Nucleus accumbens (tissue), 56 donors: ENCODE measurements around the gene PCSK5.

Experiments used
- DNase-seq, 56 donors: peaks; one replicate each; lab custom pipeline; 2025; lab: John Stamatoyannopoulos, UW

PCSK5 gene

DNA sequence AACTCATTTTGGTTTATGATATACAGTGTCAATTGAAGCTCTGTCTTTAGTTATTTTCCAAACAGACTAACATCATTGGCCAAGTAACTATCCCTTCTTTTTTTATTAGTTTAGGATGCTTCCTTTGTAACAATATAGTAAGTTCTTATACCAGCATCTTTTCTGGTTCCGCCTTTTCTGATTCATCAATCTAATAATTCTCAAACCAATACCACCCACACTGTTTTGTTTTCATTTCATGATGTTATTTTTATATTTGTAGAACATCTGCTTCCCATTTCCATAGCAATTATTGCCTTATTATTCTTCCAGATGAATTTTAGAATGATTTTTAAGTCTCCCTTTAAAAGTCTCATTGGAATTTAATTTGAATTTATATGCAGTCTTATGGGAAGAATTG, 285.7 kb downstream of the PCSK5 start:
- DNase-seq: no peak

DNA sequence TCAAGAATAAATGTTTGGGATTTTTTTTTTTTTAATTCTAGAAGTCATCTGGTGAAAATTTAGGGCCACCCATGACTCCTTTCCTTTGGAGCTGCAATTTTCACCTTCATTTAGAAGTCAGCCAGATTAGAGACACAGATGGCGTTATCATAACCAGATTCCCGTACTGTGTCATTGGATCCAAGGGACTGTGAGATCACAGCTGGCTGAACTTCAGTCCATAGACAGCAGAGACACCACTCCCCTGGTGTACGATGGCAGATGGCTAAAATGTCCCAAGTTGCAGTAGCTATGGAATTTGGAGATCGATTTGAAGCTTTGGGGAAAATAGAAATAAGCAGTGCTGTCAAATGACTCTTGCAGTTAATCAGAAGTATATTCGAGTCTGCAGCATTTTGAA, 287.5 kb downstream of the PCSK5 start:
- DNase-seq: no peak

DNA sequence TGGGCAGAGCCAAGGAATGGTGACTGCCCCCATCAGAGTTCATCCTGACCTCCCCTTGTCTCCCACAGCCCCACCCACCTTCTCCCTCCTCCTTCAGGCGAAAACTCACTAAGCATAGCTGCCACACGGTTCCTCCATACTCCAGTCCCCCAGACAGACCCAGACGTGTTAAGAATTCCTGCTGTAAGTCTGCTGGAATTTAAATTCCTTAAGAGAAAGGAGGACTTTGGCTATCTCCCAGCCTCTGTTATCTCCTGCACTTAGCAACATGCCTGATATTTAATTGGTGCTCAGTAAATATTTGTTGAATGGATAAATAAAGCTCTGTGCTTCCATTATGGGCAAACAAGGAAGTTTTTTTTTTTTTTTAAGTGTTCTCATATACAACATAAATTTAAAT, 290.1 kb downstream of the PCSK5 start:
- DNase-seq: no peak

DNA sequence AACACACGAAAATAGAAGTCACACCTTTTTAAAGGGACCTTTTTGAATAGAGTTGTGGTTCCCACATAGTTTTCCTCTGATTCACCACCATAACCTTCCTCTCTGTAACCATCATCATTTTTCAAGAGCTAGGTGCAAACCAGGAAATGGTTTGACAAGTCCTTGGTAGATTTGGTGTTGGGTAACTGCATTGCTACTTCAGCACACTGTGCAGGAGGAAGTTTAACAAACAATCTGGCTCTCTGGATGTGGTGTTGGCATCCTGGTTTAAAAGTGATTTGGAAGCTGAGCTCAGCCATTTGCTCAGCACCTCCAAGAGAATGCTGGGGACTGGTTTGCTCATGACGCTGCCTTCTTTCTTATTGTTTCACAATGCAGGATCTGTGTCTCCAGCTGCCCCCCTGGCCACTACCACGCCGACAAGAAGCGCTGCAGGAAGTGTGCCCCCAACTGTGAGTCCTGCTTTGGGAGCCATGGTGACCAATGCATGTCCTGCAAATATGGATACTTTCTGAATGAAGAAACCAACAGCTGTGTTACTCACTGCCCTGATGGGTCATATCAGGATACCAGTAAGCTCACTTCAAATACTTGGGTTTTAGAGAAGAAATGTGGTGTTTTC, 290.7 kb downstream of the PCSK5 start:
- DNase-seq: no peak

DNA sequence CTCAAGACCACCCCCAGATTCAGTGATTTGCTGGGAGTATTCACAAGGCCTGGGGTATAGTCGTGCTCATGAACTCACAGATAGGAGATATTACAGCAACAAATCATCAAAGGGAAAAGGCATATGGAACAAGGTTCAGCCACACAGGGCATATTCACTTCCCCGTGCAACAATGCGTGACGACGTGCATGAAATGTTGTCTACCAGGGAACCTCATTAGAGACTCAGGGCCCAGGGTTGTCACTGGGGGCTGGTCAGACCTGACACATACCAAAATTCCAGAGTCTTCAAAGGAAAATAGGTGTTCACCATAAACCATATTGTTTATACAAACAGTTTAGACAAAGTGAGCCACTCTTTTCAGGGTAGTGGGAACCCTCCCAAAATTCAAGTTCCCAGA, 291.3 kb downstream of the PCSK5 start:
- no peak for DNase-seq

DNA sequence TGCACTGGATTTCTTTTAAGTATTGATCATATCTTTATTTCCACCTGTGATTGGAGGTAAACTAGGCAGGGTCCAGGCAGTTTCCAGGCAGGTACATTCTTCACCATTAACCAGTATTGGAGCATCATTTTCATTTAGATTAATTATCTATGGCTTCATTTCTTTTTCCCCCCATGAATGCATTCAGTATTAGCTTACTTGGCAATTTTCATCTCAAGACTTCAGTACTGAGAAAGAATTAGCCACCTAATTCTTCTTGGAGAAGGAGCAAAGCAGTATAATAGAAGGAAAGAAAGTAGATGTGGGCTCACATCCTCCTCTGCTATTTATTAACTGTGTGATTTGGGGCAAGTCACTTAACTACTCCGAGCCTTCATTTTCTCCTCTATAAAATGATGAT, 295.0 kb downstream of the PCSK5 start:
- no peak for DNase-seq

DNA sequence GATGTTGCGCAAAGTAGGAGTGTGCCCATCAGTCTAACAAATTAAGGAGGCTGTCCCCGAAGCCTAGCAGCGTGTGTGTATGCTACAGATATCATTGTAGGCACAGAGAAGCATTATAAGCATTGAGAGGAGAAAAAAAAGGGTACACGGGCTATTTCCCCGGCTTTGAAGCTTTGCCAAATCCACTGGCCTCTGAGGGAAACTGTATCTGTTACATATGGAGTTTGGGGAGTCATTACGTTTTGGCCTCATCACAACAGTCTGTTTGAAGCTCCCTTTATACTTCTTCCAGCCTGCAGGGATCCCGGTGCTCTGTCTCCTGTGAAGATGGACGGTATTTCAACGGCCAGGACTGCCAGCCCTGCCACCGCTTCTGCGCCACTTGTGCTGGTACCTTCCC, 297.8 kb downstream of the PCSK5 start:
- DNase-seq: no peak

DNA sequence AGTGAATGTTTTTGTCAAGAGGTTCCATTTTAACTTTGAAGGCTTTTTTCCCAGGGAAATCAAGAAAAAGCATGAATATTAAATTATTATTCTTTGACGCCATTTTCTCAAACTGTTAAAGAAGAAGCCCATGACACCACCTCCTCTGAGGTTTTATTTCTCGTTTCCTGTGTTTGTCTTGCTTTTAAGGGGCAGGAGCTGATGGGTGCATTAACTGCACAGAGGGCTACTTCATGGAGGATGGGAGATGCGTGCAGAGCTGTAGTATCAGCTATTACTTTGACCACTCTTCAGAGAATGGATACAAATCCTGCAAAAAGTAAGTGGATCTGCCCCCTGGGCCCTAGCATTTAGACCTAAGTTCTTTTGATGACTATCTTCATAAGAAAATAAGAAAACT, 298.4 kb downstream of the PCSK5 start:
- DNase-seq: no peak

DNA sequence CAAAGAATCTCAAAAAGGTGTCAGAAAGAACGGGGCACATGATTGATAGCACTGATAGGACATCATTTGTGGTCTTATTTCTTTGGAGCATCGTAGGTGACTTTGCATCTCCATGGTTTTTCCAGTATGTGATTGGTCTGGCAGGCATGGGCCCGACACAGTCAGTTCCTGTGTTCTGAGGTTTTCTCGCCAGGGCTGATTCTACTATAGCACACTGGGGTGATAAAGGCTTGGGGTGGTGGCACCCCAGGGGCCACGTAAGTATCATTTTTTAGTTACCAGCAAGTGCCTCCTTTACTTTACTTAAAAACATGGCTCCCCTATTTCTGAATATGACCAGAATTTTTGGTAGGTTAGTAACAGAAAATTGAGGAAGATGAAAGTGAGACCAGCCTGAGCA, 301.0 kb downstream of the PCSK5 start:
- no peak for DNase-seq

DNA sequence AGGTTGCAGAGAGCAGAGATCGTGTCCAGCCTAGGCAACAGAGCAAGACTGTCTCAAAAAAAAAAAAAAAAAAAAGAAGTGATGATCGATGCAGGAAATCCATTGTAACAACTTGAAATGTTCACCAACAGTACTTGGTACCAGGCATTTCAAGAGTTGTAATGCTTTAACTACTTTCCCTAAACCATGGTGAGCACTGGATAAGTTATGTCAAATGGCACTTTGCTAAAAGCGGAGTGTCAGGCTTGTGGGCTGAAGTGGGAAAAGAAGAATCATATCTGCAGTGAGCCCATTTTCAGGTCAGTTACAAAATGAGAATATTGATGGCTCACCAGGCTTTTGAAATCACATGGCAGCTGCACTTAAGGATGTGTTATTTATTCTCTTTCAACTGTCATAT, 301.5 kb downstream of the PCSK5 start:
- DNase-seq: no peak

DNA sequence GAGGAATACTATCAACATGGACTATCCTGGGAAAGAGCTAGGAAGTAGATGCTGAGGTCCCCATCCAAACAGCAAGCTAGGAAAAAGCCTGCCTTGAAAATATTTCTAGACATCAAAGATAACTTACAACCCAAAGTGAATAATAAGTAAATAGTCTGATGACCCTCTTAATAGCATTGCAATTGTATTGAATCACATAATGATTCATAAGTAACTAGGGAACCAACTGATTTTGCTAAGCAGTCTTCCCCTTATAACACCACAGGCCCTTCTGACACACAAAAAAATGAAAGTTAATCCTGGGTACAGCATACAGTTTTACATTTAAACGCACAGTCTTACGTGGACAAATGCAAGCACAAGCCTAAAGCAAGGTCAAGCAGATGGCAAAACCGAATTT, 304.4 kb downstream of the PCSK5 start:
- no peak for DNase-seq

DNA sequence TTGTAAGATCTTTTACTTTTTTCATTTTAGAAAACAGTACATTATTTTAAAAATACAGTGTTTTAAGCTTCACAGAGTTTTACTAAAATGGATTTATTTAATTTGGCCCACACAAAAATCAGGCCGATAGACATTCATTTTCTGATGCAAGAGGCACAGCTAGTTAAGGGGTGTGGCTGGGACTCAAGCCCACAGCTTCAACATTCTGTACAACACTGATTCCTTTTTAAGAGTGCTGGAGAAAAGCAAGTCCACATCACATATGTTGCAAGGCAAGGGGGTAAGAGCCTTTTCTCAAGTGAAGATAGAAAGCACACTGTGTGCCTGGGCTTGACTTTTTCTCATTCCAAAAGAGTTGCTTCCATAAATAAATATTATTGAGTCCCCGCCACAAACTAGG, 307.9 kb downstream of the PCSK5 start:
- no peak for DNase-seq

DNA sequence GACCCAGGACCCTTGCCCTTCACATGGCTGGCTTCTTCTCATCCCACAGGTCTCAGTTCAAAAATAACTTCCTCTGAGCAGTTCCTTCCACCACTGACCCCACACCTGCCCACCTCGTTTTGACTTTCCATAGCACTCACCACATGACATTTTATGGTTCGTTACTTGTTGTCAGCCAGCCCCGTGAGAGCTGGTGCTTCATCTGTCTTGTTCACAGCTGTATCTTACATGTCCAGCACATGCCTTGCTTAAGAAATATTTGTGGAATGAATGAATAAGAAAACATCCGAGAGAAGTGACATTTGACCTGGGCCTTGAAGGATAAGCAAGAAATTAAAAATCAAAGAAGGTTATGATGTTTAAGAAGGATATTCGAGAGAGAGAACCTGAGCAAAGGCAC, 309.8 kb downstream of the PCSK5 start:
- no peak for DNase-seq

DNA sequence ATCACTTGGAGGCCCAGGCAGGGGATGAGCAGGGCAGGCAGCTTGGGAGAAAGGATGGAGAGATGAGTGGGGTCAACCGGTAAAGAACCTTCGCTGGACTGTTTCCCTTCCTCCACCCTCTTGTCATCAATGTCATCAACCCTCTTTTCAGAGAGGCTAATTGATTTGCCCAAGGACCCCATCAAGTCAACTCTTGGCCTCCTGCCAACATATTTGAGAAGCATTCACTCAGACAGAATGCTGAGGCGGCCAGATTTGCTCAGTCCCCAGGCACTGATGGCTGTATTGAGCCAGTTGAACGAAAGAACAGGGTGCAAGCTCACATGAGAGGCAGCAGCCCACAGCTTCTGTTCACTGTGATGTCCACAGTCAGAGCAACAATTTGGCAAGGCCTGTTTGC, 310.3 kb downstream of the PCSK5 start:
- DNase-seq: no peak

DNA sequence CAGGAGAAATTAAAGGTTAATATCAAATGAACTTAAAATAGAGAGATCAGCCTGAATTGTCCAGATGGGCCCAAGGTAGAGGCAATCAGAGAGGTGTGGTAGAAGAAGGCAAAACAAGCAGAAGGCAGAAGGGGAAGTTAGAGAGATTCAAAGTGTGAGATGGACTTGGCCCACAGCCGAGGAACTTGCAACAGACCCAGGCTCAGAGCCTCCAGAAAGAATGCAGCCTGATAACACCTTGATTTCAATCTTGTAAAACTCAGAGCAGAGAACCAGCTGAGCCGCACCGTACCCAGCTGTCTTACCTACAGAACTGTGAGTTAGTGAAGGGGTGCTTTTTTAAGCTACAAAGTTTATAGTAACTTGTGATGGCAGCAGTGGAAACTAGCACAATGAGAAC, 312.9 kb downstream of the PCSK5 start:
- DNase-seq: no peak

DNA sequence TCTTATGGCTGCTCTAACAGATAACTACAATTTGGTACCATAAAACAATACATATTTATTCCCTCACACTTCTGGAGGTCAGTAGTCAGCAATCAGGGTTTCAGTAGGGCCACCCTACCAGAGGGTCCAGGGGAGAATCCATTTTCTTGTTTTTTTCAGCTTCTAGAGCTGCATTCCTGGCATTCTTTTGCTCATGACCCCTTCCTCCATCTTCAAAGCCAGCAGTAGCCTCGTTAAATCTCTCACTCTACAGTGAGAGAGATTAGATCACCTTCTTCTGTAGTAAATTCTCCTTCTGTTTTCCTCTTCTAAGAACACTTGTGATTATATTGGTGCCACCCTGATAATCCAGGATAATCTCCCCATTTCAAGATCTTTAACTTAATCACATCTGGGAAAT, 316.3 kb downstream of the PCSK5 start:
- no peak for DNase-seq

DNA sequence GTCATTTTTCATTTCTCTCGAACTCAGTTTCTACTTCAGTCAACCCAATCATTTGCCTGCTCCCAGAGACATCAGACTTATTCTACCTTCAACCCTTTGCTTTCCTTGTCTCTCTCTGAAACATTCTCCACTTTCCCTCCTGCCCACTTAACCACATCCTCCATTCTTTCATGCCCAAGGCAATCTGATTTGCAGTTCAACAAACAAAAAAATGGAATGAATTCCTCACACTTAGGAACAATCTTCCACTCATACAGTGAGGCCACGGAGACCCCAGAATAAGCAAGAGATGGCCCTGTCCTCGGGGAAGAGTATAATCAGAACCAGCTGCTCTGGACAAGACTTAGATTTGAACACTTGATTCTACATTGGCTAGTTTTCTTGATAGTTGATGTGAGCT, 323.3 kb downstream of the PCSK5 start:
- DNase-seq: no peak

DNA sequence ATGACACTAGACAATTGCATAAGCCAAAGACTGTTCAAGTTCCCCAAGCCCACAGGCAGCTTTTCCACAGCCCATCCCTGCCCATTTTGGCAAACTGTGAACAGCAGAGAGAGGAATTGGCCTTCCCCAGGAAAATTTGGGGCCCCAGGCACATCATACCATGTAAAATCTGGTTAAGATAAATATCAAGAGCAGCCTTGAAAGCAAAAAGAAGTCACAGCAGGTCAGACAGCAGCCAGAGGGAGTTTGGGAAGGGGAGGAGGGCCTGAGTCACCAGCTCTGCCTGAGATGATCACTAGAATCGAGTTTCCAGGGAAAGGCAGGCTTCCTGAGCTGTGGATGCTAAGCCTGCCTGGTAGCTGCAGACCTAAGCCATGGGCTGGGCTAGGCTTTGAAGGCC, 324.6 kb downstream of the PCSK5 start:
- DNase-seq: no peak

DNA sequence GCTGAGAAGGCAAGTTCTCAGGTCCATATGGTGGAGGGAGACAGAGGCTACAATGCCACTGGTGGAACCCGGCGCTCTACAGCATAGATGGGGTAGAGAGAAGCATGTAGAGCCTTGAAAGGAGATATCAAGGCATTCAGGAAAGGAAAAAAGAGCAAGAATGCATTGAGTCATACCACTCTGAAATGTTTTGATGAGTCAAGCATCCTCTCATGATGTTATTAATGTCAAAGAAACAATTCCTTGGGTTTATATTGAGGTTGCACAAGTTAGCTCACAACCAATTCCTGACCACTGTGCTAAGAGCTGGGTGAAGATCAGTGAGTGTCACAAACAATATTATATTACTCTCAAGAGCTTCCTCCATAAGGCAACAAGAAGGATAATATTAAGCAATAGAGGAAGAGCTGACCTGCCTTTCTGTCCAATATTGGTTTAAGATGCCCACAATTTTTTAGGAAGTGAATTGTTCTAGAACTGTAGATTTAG, 325.7 kb downstream of the PCSK5 start:
- DNase-seq: no peak

DNA sequence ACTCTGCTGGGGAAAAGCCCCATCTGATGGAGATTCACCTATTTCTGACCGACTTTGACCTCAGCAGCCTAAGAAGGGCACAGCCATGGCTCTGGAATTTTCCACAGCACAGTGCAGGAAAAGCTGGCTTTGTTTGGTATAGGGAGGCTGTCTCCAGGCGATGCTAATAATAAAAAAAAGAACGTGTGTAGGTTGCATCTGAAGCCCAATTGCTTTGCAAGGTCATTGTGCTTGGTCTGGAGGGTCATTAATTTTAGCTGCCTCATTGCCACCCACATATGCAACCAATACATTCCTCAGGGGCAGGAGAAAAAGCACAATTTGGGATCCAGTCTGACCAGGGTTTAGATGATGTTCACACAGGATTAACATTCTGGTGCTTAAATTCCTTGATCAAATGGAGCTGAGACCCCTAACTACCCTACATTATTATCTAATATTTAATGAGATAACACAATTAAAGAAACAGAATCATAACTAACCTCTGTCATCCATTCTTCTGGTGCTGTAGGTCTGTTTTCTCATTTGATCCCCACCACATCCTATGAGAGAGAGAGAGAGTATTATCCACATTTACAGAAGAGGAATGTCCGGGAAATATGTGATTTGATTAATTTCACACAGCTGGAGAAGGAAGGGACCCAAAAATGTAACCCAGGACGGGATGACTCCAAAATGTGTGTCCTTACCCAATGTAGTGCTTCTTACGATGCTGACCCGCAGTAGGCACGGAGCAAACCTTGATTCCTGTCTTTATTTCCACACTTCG, 327.8 kb downstream of the PCSK5 start:
- no peak for DNase-seq

DNA sequence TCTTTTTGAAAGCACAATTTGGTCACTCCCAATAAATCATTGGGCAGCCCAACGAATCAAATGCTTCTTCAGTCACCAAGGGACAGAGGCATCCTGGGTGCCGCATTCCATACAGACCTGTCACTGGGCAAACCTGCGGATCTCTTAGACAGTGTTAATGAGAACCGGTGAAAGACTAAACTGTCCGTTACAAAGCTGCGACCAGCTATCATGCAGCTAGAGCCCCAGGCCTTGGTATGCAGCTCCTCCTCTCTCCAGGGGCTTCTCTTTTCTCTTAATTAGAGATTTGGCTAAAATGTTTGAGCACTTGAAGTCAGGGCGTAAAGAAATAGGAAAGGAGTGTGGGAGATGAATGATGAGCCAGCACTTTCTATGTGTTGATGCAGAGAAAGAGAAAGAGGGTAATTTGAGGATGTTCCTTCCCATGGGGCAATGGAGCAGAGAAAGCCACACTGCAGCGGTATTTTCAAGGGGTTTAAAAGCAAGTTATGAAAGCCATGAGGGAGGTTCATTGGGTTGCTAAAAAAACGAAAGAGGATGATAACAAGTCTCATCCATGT, 328.5 kb downstream of the PCSK5 start:
- no peak for DNase-seq

DNA sequence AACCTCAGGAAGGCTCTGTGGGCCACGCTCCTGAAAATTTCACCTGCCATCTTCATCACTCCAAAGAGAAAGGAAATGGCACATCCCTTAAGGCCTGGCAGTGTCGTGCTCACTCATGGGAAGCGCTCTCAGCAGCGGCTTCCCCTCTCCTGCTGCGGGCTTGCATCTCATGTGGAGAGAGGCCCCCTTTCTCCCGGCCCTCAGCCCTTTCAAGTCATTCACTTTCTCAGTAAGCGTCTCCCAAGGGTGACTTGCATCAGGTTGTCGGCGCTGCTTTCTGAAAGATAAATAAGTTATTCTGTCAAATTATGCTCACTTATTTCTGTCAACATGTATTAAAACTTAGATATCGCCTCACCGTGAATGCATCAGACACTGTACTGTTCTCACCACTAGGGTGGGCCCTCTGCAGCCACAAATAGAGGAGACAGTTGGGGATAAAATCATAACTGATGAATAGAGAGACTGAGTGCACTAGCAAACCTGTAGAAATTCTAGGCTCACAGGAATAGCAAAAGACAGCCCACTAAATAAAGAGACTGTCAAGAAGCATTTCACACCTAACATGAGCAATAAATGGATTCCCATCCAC, 329.2 kb downstream of the PCSK5 start:
- DNase-seq: no peak
